ENCODE results near the gene ZBTB48.

The ZBTB48 gene

GRCh38 chr1:6614019-6614928 lies 34.5 kb downstream of the ZBTB48 start:
- no peak for DNase-seq

- DNase-seq = no peak
Measured at GRCh38 chr1:6614929-6615785, 35.4 kb downstream of the ZBTB48 start.

- no peak for DNase-seq
Measured at GRCh38 chr1:6619045-6619444, 39.3 kb downstream of the ZBTB48 start.

GRCh38 chr1:6621429-6622391 lies 41.9 kb downstream of the ZBTB48 start:
- no peak for DNase-seq

- DNase-seq = no peak
Measured at GRCh38 chr1:6622396-6623152, 42.8 kb downstream of the ZBTB48 start.

- no peak for DNase-seq
Measured at GRCh38 chr1:6623269-6623965, 43.6 kb downstream of the ZBTB48 start.

GRCh38 chr1:6624710-6625583 lies 45.2 kb downstream of the ZBTB48 start, which contains the start of gene THAP3:
Gene THAP3, plus strand, starts transcription at chr1:6624868. Its CDS starts 351 bp downstream, at chr1:6625219.
- peak; percentile 89 for DNase-seq

- DNase-seq = peak; percentile 25
Measured at GRCh38 chr1:6625584-6626149, 45.9 kb downstream of the ZBTB48 start.

- no peak for DNase-seq
Measured at GRCh38 chr1:6627031-6627430, 47.2 kb downstream of the ZBTB48 start.

- DNase-seq = no peak
Measured at GRCh38 chr1:6627841-6628545, 48.2 kb downstream of the ZBTB48 start.

- no peak for DNase-seq
Measured at GRCh38 chr1:6628971-6629479, 49.2 kb downstream of the ZBTB48 start.

- no peak for DNase-seq
Measured at GRCh38 chr1:6630027-6630426, 50.2 kb downstream of the ZBTB48 start.

GRCh38 chr1:6631058-6631457 lies 51.3 kb downstream of the ZBTB48 start:
- no peak for DNase-seq

- no peak for DNase-seq
Measured at GRCh38 chr1:6632588-6633514, 53.1 kb downstream of the ZBTB48 start.

GRCh38 chr1:6634371-6635052 lies 54.7 kb downstream of the ZBTB48 start:
- DNase-seq = peak; percentile 29

GRCh38 chr1:6635161-6635909 lies 55.5 kb downstream of the ZBTB48 start:
- DNase-seq = no peak
